A673 (cell line): ENCODE results near the gene CAPG. TPM values are rescaled to one million over a fixed set of nuclear protein-coding genes. Genes with fewer than 3 reads are reported as not detected.

ENCODE experiments used
- BruUV-seq: library from RNA; stranded (reverse); fragments of 400-500 nt; replicated peaks from 2 replicates; lab custom pipeline; 2021; lab: Mats Ljungman, UMichigan
- CTCF ChIA-PET: fragments of 300-600 bp; sonication (Branson Sonifier 250); formaldehyde crosslinking; loops from one replicate; lab custom pipeline; 2022; ENCODE audit warnings: antibody characterized with exemption; lab: Charles Lee
- POLR2A ChIA-PET: fragments of 300-600 bp; sonication (Branson Sonifier 250); formaldehyde crosslinking; loops from one replicate; lab custom pipeline; 2022; ENCODE audit warnings: antibody characterized with exemption; ENCODE audit not compliant: low non-redundant PET; lab: Charles Lee
- DNase-seq: peaks from one replicate; pipeline ENCODE4 v3.0.0-alpha.2; 2015; ENCODE audit warnings: low spot score
- H3K27ac ChIP-seq: fragments of 200-600 bp; sonication (generic); 2 replicates; pipeline ENCODE4 v1.5.1; 2016; ENCODE audit warnings: mixed run types, low read depth, mild to moderate bottlenecking, mixed read lengths, antibody characterized with exemption, low read length; ENCODE audit not compliant: poor library complexity, severe bottlenecking
- H3K27me3 ChIP-seq: fragments of 200-600 bp; sonication (generic); replicated peaks from 2 replicates; pipeline ENCODE4 v1.6.1; 2017; ENCODE audit warnings: mixed run types, low read depth, mild to moderate bottlenecking, mixed read lengths, antibody characterized with exemption, low read length; ENCODE audit not compliant: insufficient read depth, poor library complexity
- H3K36me3 ChIP-seq: fragments of 200-600 bp; sonication (generic); 2 replicates; pipeline ENCODE4 v1.6.1; 2016; ENCODE audit warnings: mixed run types, mild to moderate bottlenecking, mixed read lengths, antibody characterized with exemption, low read length; ENCODE audit not compliant: insufficient read depth, poor library complexity, severe bottlenecking
- H3K4me1 ChIP-seq: fragments of 200-600 bp; sonication (generic); 2 replicates; pipeline ENCODE4 v1.6.1; 2017; ENCODE audit warnings: mixed run types, mild to moderate bottlenecking, mixed read lengths, antibody characterized with exemption, low read length; ENCODE audit not compliant: insufficient read depth, poor library complexity, severe bottlenecking
- H3K4me3 ChIP-seq: fragments of 200-600 bp; sonication (generic); 2 replicates; pipeline ENCODE4 v1.5.1; 2016; ENCODE audit warnings: low read depth, mixed run types, mild to moderate bottlenecking, mixed read lengths, low read length; ENCODE audit not compliant: poor library complexity, severe bottlenecking
- H3K9me3 ChIP-seq: fragments of 200-600 bp; sonication (generic); 2 replicates; pipeline ENCODE4 v1.6.1; 2016; ENCODE audit warnings: mixed run types, low read depth, mild to moderate bottlenecking, mixed read lengths, antibody characterized with exemption, low read length; ENCODE audit not compliant: poor library complexity, severe bottlenecking
- CTCF ChIP-seq: fragments of 300-800, 200-600 bp; sonication (generic); conservative IDR thresholded peaks from 2 replicates; pipeline ENCODE4 v1.5.1; 2017; ENCODE audit warnings: low read depth, mild to moderate bottlenecking, antibody characterized with exemption, low read length, moderate library complexity, mixed read lengths
- EZH2 ChIP-seq: fragments of 200-600 bp; sonication (generic); IDR thresholded peaks from 2 replicates; pipeline ENCODE4 v1.6.1; 2017; ENCODE audit warnings: borderline replicate concordance, low read depth, mild to moderate bottlenecking, mixed read lengths, antibody characterized with exemption, low read length; ENCODE audit not compliant: poor library complexity, severe bottlenecking
- intact Hi-C: fragments of 100-400 bp; cut with micrococcal nuclease; formaldehyde crosslinking; loops from one replicate; pipeline ENCODE4 v1.10.0; 2022; ENCODE audit not compliant: unreplicated experiment
- total RNA-seq: library from RNA; stranded (reverse); gene quantifications from 2 replicates; pipeline ENCODE4 v1.2.3, GENCODE V29; 2021

The CAPG gene
- total RNA-seq, 1 experiment from 2014 or later = 156 TPM

GRCh38 chr2:85453571-85453970 lies 43.4 kb upstream of the CAPG start:
- Histone ChIP-seq H3K27me3 (no peaks in the 10 kb centered on the region), H3K4me3 (no peak overlapping the region), H3K9me3 (no peaks in the 10 kb centered on the region), H3K4me1 (no peaks in the 10 kb centered on the region), H3K27ac (no peak overlapping the region), H3K36me3 (no peaks in the 10 kb centered on the region)
- BruUV-seq = no TSS peak
- DNase-seq = no peak
- ChIA-PET POLR2A (no interaction called here), CTCF (no interaction called here)
- intact Hi-C loops = no loop called here
- no peak for TF ChIP-seq CTCF
- TF ChIP-seq EZH2 = no peak

- no peaks in the 10 kb centered on the region for H3K4me1 ChIP-seq
- H3K27me3 ChIP-seq = no peaks in the 10 kb centered on the region
- BruUV-seq = no TSS peak
- no peak overlapping the region for H3K27ac ChIP-seq
- no peak for TF ChIP-seq CTCF
- CTCF ChIA-PET = interaction anchor here (0.7 kb wide), 1 partner anchor 101 kb away, joined by 4 read pairs; no protein-coding TSS in a partner anchor
- no peak for DNase-seq
- no peaks in the 10 kb centered on the region for H3K9me3 ChIP-seq
- H3K4me3 ChIP-seq = no peak overlapping the region
- intact Hi-C loops = no loop called here
- H3K36me3 ChIP-seq = no peaks in the 10 kb centered on the region
- POLR2A ChIA-PET = no interaction called here
These were observed 42.1 kb upstream of the CAPG start for GRCh38 chr2:85452237-85452636.

GRCh38 chr2:85449214-85449588 lies 39.0 kb upstream of the CAPG start:
- Histone ChIP-seq H3K27ac (no peak overlapping the region), H3K4me1 (peaks cover 23% of the 10 kb centered on the region), H3K9me3 (no peaks in the 10 kb centered on the region), H3K27me3 (no peaks in the 10 kb centered on the region), H3K4me3 (no peak overlapping the region), H3K36me3 (no peaks in the 10 kb centered on the region)
- BruUV-seq = no TSS peak
- TF ChIP-seq CTCF = no peak
- TF ChIP-seq EZH2 = no peak
- ChIA-PET POLR2A (no interaction called here), CTCF (no interaction called here)
- DNase-seq = no peak
- intact Hi-C loops = no loop called here
